GM12891 (cell line): Measurements from ENCODE around the gene PLAGL1.

Experiments
- PAX5 ChIP-seq: IDR thresholded peaks from 2 replicates; pipeline ENCODE4 v1.6.1; 2011; ENCODE audit warnings: low read length, moderate library complexity, mild to moderate bottlenecking; ENCODE audit not compliant: insufficient read depth, severe bottlenecking
- POLR2A ChIP-seq: IDR thresholded peaks from 2 replicates; pipeline ENCODE4 v1.6.1; 2011; ENCODE audit warnings: low read depth, low read length, control low read depth
- POLR2AphosphoS5 ChIP-seq: IDR thresholded peaks from 2 replicates; pipeline ENCODE4 v1.6.1; 2011; ENCODE audit warnings: low read depth, low read length, control low read depth
- SPI1 ChIP-seq: IDR thresholded peaks from 2 replicates; pipeline ENCODE4 v1.6.1; 2011; ENCODE audit warnings: low read depth, low read length, control low read depth
- TAF1 ChIP-seq: IDR thresholded peaks from 2 replicates; pipeline ENCODE4 v1.6.1; 2011; ENCODE audit warnings: low read depth, low read length, control low read depth

GRCh38 chr6:143952947-143953701, 54.9 kb downstream of the PLAGL1 start:
- no peak for TF ChIP-seq POLR2A
- no peak for TF ChIP-seq POLR2AphosphoS5
- TF ChIP-seq PAX5, result no peak
- no peak for TF ChIP-seq SPI1
- no peak for TF ChIP-seq TAF1
